ENCODE data around the gene DNAJC28. TPM values are rescaled to one million over a fixed set of nuclear protein-coding genes. Genes with fewer than 3 reads are reported as not detected.

Gene DNAJC28
- total and polyA plus RNA-seq, 9 of the 15 experiments (the other 6 are each of a cell fraction or from before 2014, with no cell fraction given): 0.68 to 2.5 (median 1.1) TPM

DNA sequence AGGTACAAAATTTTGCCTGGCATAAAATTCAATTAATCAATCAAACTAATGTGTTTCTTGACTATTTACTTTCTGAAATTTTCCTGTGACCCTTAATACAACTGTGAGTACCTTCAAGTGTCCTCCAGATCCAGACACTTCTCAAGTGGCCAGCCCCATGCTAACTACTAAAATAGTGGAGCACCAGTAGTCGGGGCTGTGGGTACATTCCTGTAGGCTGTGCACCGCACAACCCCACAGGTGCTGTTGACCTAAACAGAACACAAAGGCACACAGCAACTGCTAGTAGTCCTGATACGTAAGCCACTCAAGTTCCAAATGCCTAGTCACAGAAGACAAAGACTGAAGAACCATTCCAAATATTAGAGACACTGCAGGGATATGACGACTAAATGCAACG, 48.3 kb downstream of the DNAJC28 start:
- ChIA-PET CTCF (ENCODE audit: low intra/inter-chr PET ratio) (interaction anchor here (3.4 kb wide), 1 partner anchor 243 kb away, joined by 54 read pairs; no protein-coding TSS in a partner anchor), POLR2A (interaction anchor here (0.9 kb wide), 1 partner anchor 14 kb away, joined by 3 read pairs; no protein-coding TSS in a partner anchor)
- Histone ChIP-seq H3K27me3 (ENCODE audit: control insufficient read depth in 2 of 2, insufficient read depth in 2 of 2, low read length in 2 of 2) (no peaks in the 10 kb centered on the region), H3K9ac (ENCODE audit: insufficient read depth in 1 of 2, low read depth in 2 of 2, low read length in 2 of 2) (no peak overlapping the region), H2AFZ (ENCODE audit: low read depth, low read length) (no peak overlapping the region), H3K4me2 (ENCODE audit: insufficient read depth, low read length) (no peak overlapping the region), H3K9me1 (ENCODE audit: control insufficient read depth, insufficient read depth, low read length) (no peaks in the 10 kb centered on the region), H4K20me1 (replicated peaks; ENCODE audit: control insufficient read depth, insufficient read depth, low read length) (no peaks in the 10 kb centered on the region), H3K9me3 (replicated peaks; ENCODE audit: control insufficient read depth, insufficient read depth, low read depth, low read length) (no peaks in the 10 kb centered on the region), H3K4me3 (no peak overlapping the region), H3K36me3 (ENCODE audit: control insufficient read depth, insufficient read depth, low read length) (peaks cover 9% of the 10 kb centered on the region; the same call in 2 of the 3 replicates), H3K79me2 (ENCODE audit: control insufficient read depth, insufficient read depth, low read length) (no peaks in the 10 kb centered on the region), H3K4me1 (replicated peaks in 1 of 2; ENCODE audit: control insufficient read depth in 2 of 2, insufficient read depth in 2 of 2, low read length in 2 of 2) (no peaks in the 10 kb centered on the region; a peak in 1 of 5 replicates), H3K27ac (ENCODE audit: extremely low read depth, low read depth, low read length) (no peak overlapping the region)
- FAIRE-seq: no peak
- 81% methylated on average over 5 of the region's 5 CpGs for WGBS (ENCODE audit: insufficient coverage, low coverage, missing lambda C conversion rate)
- no peak for ATAC-seq
- intact Hi-C loops (cut with micrococcal nuclease) (loop anchor here (10.0 kb wide), 1 partner anchor 608 kb away; no protein-coding TSS in a partner anchor), in situ Hi-C loops (cut with MboI) (loop anchor here (5.0 to 10.0 kb wide), 3 partner anchors 246 to 608 kb away; no protein-coding TSS in a partner anchor)
- TF ChIP-seq PRPF4 (IDR thresholded peaks at IDR 0.05; ENCODE audit: insufficient read depth, low read depth, low read length, poor library complexity, severe bottlenecking) (no peak), PTBP1 (IDR thresholded peaks at IDR 0.05; ENCODE audit: low read depth, low read length) (no peak), ZC3H4 (CRISPR knock-in tag; IDR thresholded peaks at IDR 0.05; ENCODE audit: borderline replicate concordance) (no peak), TAF1 (IDR thresholded peaks at IDR 0.05; ENCODE audit: control insufficient read depth, extremely low read depth, insufficient read depth, low read length, severe bottlenecking) (no peak), ZNF780A (CRISPR knock-in tag; IDR thresholded peaks at IDR 0.05) (no peak), NR2F6 (CRISPR knock-in tag; IDR thresholded peaks at IDR 0.05) (no peak), RBM14 (IDR thresholded peaks at IDR 0.05; ENCODE audit: borderline replicate concordance, insufficient read depth, low read depth, low read length) (no peak), YBX1 (IDR thresholded peaks at IDR 0.05) (no peak), ETV1 (tag; conservative IDR thresholded peaks at IDR 0.05; ENCODE audit: low read depth) (no peak), SUPT5H (IDR thresholded peaks at IDR 0.05) (no peak), ZNF75A (CRISPR knock-in tag; IDR thresholded peaks at IDR 0.05) (no peak), KAT7 (CRISPR knock-in tag; IDR thresholded peaks at IDR 0.05; ENCODE audit: borderline replicate concordance) (no peak), CHCHD3 (CRISPR knock-in tag; IDR thresholded peaks at IDR 0.05) (no peak)
- TF ChIP-seq, protein P1, sequence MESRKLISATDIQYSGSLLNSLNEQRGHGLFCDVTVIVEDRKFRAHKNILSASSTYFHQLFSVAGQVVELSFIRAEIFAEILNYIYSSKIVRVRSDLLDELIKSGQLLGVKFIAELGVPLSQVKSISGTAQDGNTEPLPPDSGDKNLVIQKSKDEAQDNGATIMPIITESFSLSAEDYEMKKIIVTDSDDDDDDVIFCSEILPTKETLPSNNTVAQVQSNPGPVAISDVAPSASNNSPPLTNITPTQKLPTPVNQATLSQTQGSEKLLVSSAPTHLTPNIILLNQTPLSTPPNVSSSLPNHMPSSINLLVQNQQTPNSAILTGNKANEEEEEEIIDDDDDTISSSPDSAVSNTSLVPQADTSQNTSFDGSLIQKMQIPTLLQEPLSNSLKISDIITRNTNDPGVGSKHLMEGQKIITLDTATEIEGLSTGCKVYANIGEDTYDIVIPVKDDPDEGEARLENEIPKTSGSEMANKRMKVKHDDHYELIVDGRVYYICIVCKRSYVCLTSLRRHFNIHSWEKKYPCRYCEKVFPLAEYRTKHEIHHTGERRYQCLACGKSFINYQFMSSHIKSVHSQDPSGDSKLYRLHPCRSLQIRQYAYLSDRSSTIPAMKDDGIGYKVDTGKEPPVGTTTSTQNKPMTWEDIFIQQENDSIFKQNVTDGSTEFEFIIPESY (CRISPR knock-in tag; IDR thresholded peaks at IDR 0.05): no peak
- TF ChIP-seq, protein P2, sequence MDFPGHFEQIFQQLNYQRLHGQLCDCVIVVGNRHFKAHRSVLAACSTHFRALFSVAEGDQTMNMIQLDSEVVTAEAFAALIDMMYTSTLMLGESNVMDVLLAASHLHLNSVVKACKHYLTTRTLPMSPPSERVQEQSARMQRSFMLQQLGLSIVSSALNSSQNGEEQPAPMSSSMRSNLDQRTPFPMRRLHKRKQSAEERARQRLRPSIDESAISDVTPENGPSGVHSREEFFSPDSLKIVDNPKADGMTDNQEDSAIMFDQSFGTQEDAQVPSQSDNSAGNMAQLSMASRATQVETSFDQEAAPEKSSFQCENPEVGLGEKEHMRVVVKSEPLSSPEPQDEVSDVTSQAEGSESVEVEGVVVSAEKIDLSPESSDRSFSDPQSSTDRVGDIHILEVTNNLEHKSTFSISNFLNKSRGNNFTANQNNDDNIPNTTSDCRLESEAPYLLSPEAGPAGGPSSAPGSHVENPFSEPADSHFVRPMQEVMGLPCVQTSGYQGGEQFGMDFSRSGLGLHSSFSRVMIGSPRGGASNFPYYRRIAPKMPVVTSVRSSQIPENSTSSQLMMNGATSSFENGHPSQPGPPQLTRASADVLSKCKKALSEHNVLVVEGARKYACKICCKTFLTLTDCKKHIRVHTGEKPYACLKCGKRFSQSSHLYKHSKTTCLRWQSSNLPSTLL (IDR thresholded peaks at IDR 0.05): no peak
- TF ChIP-seq, protein P3, sequence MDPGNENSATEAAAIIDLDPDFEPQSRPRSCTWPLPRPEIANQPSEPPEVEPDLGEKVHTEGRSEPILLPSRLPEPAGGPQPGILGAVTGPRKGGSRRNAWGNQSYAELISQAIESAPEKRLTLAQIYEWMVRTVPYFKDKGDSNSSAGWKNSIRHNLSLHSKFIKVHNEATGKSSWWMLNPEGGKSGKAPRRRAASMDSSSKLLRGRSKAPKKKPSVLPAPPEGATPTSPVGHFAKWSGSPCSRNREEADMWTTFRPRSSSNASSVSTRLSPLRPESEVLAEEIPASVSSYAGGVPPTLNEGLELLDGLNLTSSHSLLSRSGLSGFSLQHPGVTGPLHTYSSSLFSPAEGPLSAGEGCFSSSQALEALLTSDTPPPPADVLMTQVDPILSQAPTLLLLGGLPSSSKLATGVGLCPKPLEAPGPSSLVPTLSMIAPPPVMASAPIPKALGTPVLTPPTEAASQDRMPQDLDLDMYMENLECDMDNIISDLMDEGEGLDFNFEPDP (CRISPR knock-in tag; IDR thresholded peaks at IDR 0.05): no peak
- no peak for DNase-seq (ENCODE audit: extremely low read depth in 1 of 4, low spot score in 3 of 4)
- no TSS peak for BruUV-seq (replicated peaks)

Measured in K562 (cell line).